Right atrium auricular region (tissue), 2 donors: ENCODE results near the gene MGAT3. TPM values are rescaled to one million over a fixed set of nuclear protein-coding genes. Genes with fewer than 3 reads are reported as not detected.

ENCODE experiments used
- DNase-seq: peaks from one replicate; pipeline ENCODE4 v3.0.0-alpha.2; 2019; ENCODE audit warnings: low spot score
- H3K27ac ChIP-seq, 2 donors: fragments of 200-600 bp; sonication (generic); 1 replicate in 1 of 2; 2 replicates in 1 of 2; pipeline ENCODE4 v1.5.1; 2016 to 2019
- H3K27me3 ChIP-seq, 2 donors: fragments of 200-600 bp; sonication (generic); one replicate each; pipeline versions ENCODE4 v1.5.1 to v1.6.0; 2017 to 2019
- H3K36me3 ChIP-seq: fragments of 200-600 bp; sonication (generic); one replicate; pipeline ENCODE4 v1.5.1; 2016
- H3K4me1 ChIP-seq, 2 donors: fragments of 200-600 bp; sonication (generic); one replicate each; pipeline versions ENCODE4 v1.5.1 to v1.6.0; 2017 to 2019
- H3K4me3 ChIP-seq, 2 donors: fragments of 200-600 bp; sonication (generic); 1 replicate in 1 of 2; 2 replicates in 1 of 2; pipeline ENCODE4 v1.5.1; 2017 to 2019; ENCODE audit warnings: mild to moderate bottlenecking in 1 of 2, moderate library complexity in 1 of 2
- H3K9me3 ChIP-seq, 2 donors: fragments of 200-600 bp; sonication (generic); one replicate each; pipeline ENCODE4 v1.5.1; 2019
- CTCF ChIP-seq, 2 donors: fragments of 200-600 bp; sonication (generic); IDR thresholded peaks; one replicate each; pipeline ENCODE4 v1.5.1; 2019; ENCODE audit warnings: antibody characterized with exemption in 2 of 2
- total RNA-seq, 2 donors: library from RNA; depleted of rRNA; stranded (reverse); fragments of >200 nt; gene quantifications; one replicate each; pipeline ENCODE4 v1.1.0, GENCODE V29; 2016

Gene MGAT3
- total RNA-seq, 2 donors from 2014 or later, result 2.9 to 11.3 TPM

- peaks cover 0 to 22% of the 10 kb centered on the region in 2 donors for H3K4me1 ChIP-seq
- H3K36me3 ChIP-seq, result no peaks in the 10 kb centered on the region
- H3K27ac ChIP-seq, result no peak overlapping the region
- H3K4me3 ChIP-seq, result no peak overlapping the region
- no peak for TF ChIP-seq CTCF (IDR thresholded peaks at IDR 0.05)
- H3K9me3 ChIP-seq, result no peaks in the 10 kb centered on the region
- H3K27me3 ChIP-seq, result no peaks in the 10 kb centered on the region
- DNase-seq, result no peak
Observed at GRCh38 chr22:39535831-39536449, 79.1 kb downstream of the MGAT3 start.

GRCh38 chr22:39536711-39537110, 79.9 kb downstream of the MGAT3 start:
- TF ChIP-seq CTCF (IDR thresholded peaks at IDR 0.05), result no peak
- H3K36me3 ChIP-seq, result no peaks in the 10 kb centered on the region
- H3K9me3 ChIP-seq, result no peaks in the 10 kb centered on the region
- no peaks in the 10 kb centered on the region for H3K27me3 ChIP-seq
- no peak overlapping the region for H3K4me3 ChIP-seq
- H3K27ac ChIP-seq, result no peak overlapping the region
- peaks cover 0 to 14% of the 10 kb centered on the region in 2 donors for H3K4me1 ChIP-seq
- DNase-seq, result no peak

GRCh38 chr22:39537975-39538374, 81.2 kb downstream of the MGAT3 start:
- no peak for TF ChIP-seq CTCF (IDR thresholded peaks at IDR 0.05)
- Histone ChIP-seq H3K9me3 (no peaks in the 10 kb centered on the region), H3K4me1 (peaks cover 0 to 10% of the 10 kb centered on the region in 2 donors), H3K27ac (no peak overlapping the region), H3K4me3 (no peak overlapping the region), H3K27me3 (no peaks in the 10 kb centered on the region), H3K36me3 (no peaks in the 10 kb centered on the region)
- DNase-seq, result no peak

Other genes with a start within 250 kb of the MGAT3 start
- 10 to 100 TPM; 21.9 to 22.0 TPM for gene PDGFB, start 212.0 kb upstream of the MGAT3 start, total RNA-seq
- gene RPL3, start 137.4 kb upstream of the MGAT3 start, total RNA-seq, result 1,000 to 10,000 TPM in 1 of 2 donors, 100 to 1,000 TPM in 1; 440 to 1,190 TPM
- gene SYNGR1, start 107.0 kb upstream of the MGAT3 start, total RNA-seq, result 10 to 100 TPM; 29.4 to 29.5 TPM
- 10 to 100 TPM; 13.0 to 13.7 TPM for gene TAB1, start 57.2 kb upstream of the MGAT3 start, total RNA-seq
- 10 to 100 TPM; 14.4 to 22.1 TPM for gene MIEF1, start 45.3 kb downstream of the MGAT3 start, total RNA-seq
- 100 to 1,000 TPM; 155 to 256 TPM for gene ATF4, start 63.5 kb downstream of the MGAT3 start, total RNA-seq
- 100 to 1,000 TPM in 1 of 2 donors, 10 to 100 TPM in 1; 88.1 to 135 TPM for gene RPS19BP1, start 75.7 kb downstream of the MGAT3 start, total RNA-seq
- gene CACNA1I, start 113.7 kb downstream of the MGAT3 start, total RNA-seq, result under 1 TPM in 1 of 2 donors, not detected in 1; 0.08 TPM